ENCODE measurements around the gene EWSR1.
A peak's percentile ranks its signal among the peaks of the same experiment; 100 is the strongest.

Gene EWSR1

GRCh38 chr22:29329581-29329980 is 61.5 kb downstream of the EWSR1 start:
- DNase-seq: no peak
- no peak overlapping the region for H3K27ac Mint-ChIP-seq
- H3K27me3 Mint-ChIP-seq: no peaks in the 10 kb centered on the region
- H3K4me3 Mint-ChIP-seq: no peak overlapping the region
- H3K9me3 Mint-ChIP-seq: no peaks in the 10 kb centered on the region
- no peak for ATAC-seq (replicated peaks)
- H3K36me3 Mint-ChIP-seq (ENCODE audit: insufficient read depth): peaks cover 14% of the 10 kb centered on the region
- H3K4me1 Mint-ChIP-seq (ENCODE audit: low read depth in 2 of 2): peaks cover 0 to 4% of the 10 kb centered on the region in 2 donors

- ATAC-seq (replicated peaks) (no peak), DNase-seq (no peak)
- H3K36me3 Mint-ChIP-seq (ENCODE audit: insufficient read depth): peaks cover 18% of the 10 kb centered on the region
- H3K27ac Mint-ChIP-seq: no peak overlapping the region
- H3K4me3 Mint-ChIP-seq: no peak overlapping the region
- peaks cover 0 to 4% of the 10 kb centered on the region in 2 donors for H3K4me1 Mint-ChIP-seq (ENCODE audit: low read depth in 2 of 2)
- no peaks in the 10 kb centered on the region for H3K27me3 Mint-ChIP-seq
- no peaks in the 10 kb centered on the region for H3K9me3 Mint-ChIP-seq
Measured at GRCh38 chr22:29330291-29330690, 62.2 kb downstream of the EWSR1 start.

- Mint-ChIP-seq H3K27ac (no peak overlapping the region), H3K4me1 (ENCODE audit: low read depth in 2 of 2) (peaks cover 0 to 4% of the 10 kb centered on the region in 2 donors), H3K9me3 (no peaks in the 10 kb centered on the region), H3K27me3 (no peaks in the 10 kb centered on the region), H3K36me3 (ENCODE audit: insufficient read depth) (peaks cover 18% of the 10 kb centered on the region), H3K4me3 (no peak overlapping the region)
- ATAC-seq (replicated peaks) (no peak), DNase-seq (no peak)
Measured at GRCh38 chr22:29330753-29331152, 62.7 kb downstream of the EWSR1 start.

GRCh38 chr22:29331213-29331612 is 63.1 kb downstream of the EWSR1 start:
- DNase-seq (no peak), ATAC-seq (replicated peaks) (no peak)
- peaks cover 0 to 4% of the 10 kb centered on the region in 2 donors for H3K4me1 Mint-ChIP-seq (ENCODE audit: low read depth in 2 of 2)
- H3K4me3 Mint-ChIP-seq: no peak overlapping the region
- H3K27ac Mint-ChIP-seq: peak overlapping the region in 1 of 2 donors; percentile 79
- no peaks in the 10 kb centered on the region for H3K9me3 Mint-ChIP-seq
- no peaks in the 10 kb centered on the region for H3K27me3 Mint-ChIP-seq
- H3K36me3 Mint-ChIP-seq (ENCODE audit: insufficient read depth): peaks cover 18% of the 10 kb centered on the region

- no peak overlapping the region for H3K4me3 Mint-ChIP-seq
- DNase-seq (no peak), ATAC-seq (replicated peaks) (no peak)
- H3K4me1 Mint-ChIP-seq (ENCODE audit: low read depth in 2 of 2): peaks cover 0 to 4% of the 10 kb centered on the region in 2 donors
- peak overlapping the region in 1 of 2 donors; percentile 79 for H3K27ac Mint-ChIP-seq
- H3K9me3 Mint-ChIP-seq: no peaks in the 10 kb centered on the region
- peaks cover 24% of the 10 kb centered on the region for H3K36me3 Mint-ChIP-seq (ENCODE audit: insufficient read depth)
- no peaks in the 10 kb centered on the region for H3K27me3 Mint-ChIP-seq
Measured at GRCh38 chr22:29331658-29332300, 63.7 kb downstream of the EWSR1 start.

GRCh38 chr22:29332886-29333496 is 64.9 kb downstream of the EWSR1 start:
- Mint-ChIP-seq H3K27me3 (no peaks in the 10 kb centered on the region), H3K9me3 (no peaks in the 10 kb centered on the region), H3K27ac (no peak overlapping the region), H3K36me3 (ENCODE audit: insufficient read depth) (peaks cover 29% of the 10 kb centered on the region), H3K4me3 (no peak overlapping the region), H3K4me1 (ENCODE audit: low read depth in 2 of 2) (peaks cover 0 to 4% of the 10 kb centered on the region in 2 donors)
- ATAC-seq (replicated peaks) (no peak), DNase-seq (no peak)

- DNase-seq (no peak), ATAC-seq (replicated peaks) (no peak)
- H3K9me3 Mint-ChIP-seq: no peaks in the 10 kb centered on the region
- peaks cover 38% of the 10 kb centered on the region for H3K36me3 Mint-ChIP-seq (ENCODE audit: insufficient read depth)
- peaks cover 0 to 4% of the 10 kb centered on the region in 2 donors for H3K4me1 Mint-ChIP-seq (ENCODE audit: low read depth in 2 of 2)
- H3K27me3 Mint-ChIP-seq: no peaks in the 10 kb centered on the region
- no peak overlapping the region for H3K27ac Mint-ChIP-seq
- no peak overlapping the region for H3K4me3 Mint-ChIP-seq
Measured at GRCh38 chr22:29334148-29334547, 66.1 kb downstream of the EWSR1 start.

- no peaks in the 10 kb centered on the region for H3K27me3 Mint-ChIP-seq
- H3K4me1 Mint-ChIP-seq (ENCODE audit: low read depth in 2 of 2): peaks cover 0 to 4% of the 10 kb centered on the region in 2 donors
- no peak overlapping the region for H3K4me3 Mint-ChIP-seq
- H3K27ac Mint-ChIP-seq: peak overlapping the region in 1 of 2 donors; percentile 16
- no peak for ATAC-seq (replicated peaks)
- no peaks in the 10 kb centered on the region for H3K9me3 Mint-ChIP-seq
- DNase-seq: no peak
- H3K36me3 Mint-ChIP-seq (ENCODE audit: insufficient read depth): peaks cover 44% of the 10 kb centered on the region
Measured at GRCh38 chr22:29334696-29335344, 66.8 kb downstream of the EWSR1 start.

GRCh38 chr22:29335656-29336055 is 67.6 kb downstream of the EWSR1 start:
- Mint-ChIP-seq H3K4me1 (ENCODE audit: low read depth in 2 of 2) (peaks cover 0 to 4% of the 10 kb centered on the region in 2 donors), H3K9me3 (no peaks in the 10 kb centered on the region), H3K4me3 (no peak overlapping the region), H3K36me3 (ENCODE audit: insufficient read depth) (peaks cover 44% of the 10 kb centered on the region), H3K27me3 (no peaks in the 10 kb centered on the region), H3K27ac (peak overlapping the region in 1 of 2 donors; percentile 49)
- ATAC-seq (replicated peaks): no peak
- DNase-seq: no peak

- Mint-ChIP-seq H3K9me3 (no peaks in the 10 kb centered on the region), H3K36me3 (ENCODE audit: insufficient read depth) (peaks cover 44% of the 10 kb centered on the region), H3K4me3 (no peak overlapping the region), H3K27me3 (no peaks in the 10 kb centered on the region), H3K4me1 (ENCODE audit: low read depth in 2 of 2) (peaks cover 0 to 4% of the 10 kb centered on the region in 2 donors), H3K27ac (no peak overlapping the region)
- ATAC-seq (replicated peaks): no peak
- no peak for DNase-seq
Measured at GRCh38 chr22:29336751-29337490, 68.9 kb downstream of the EWSR1 start.

- peaks cover 0 to 4% of the 10 kb centered on the region in 2 donors for H3K4me1 Mint-ChIP-seq (ENCODE audit: low read depth in 2 of 2)
- peak overlapping the region in 1 of 2 donors; percentile 65 for H3K27ac Mint-ChIP-seq
- no peaks in the 10 kb centered on the region for H3K27me3 Mint-ChIP-seq
- H3K9me3 Mint-ChIP-seq: no peaks in the 10 kb centered on the region
- no peak overlapping the region for H3K4me3 Mint-ChIP-seq
- ATAC-seq (replicated peaks) (no peak), DNase-seq (no peak)
- H3K36me3 Mint-ChIP-seq (ENCODE audit: insufficient read depth): peaks cover 47% of the 10 kb centered on the region
Measured at GRCh38 chr22:29337631-29338284, 69.7 kb downstream of the EWSR1 start.

- H3K4me3 Mint-ChIP-seq: no peak overlapping the region
- no peaks in the 10 kb centered on the region for H3K27me3 Mint-ChIP-seq
- H3K27ac Mint-ChIP-seq: no peak overlapping the region
- no peak for DNase-seq
- H3K36me3 Mint-ChIP-seq (ENCODE audit: insufficient read depth): peaks cover 47% of the 10 kb centered on the region
- H3K4me1 Mint-ChIP-seq (ENCODE audit: low read depth in 2 of 2): peaks cover 0 to 1% of the 10 kb centered on the region in 2 donors
- ATAC-seq (replicated peaks): no peak
- no peaks in the 10 kb centered on the region for H3K9me3 Mint-ChIP-seq
Measured at GRCh38 chr22:29338398-29338797, 70.3 kb downstream of the EWSR1 start.
